NCI-H526 (cell line): ENCODE measurements around the gene PHLPP2.
"Not testable (repeated sequence)": the region's sequence is repeated elsewhere in the genome, so short reads cannot be mapped to it uniquely, and the experiment has no call there.

Experiments used
- DNase-seq, 2 experiments: peaks; one replicate each; lab custom pipeline; 2025; lab: John Stamatoyannopoulos, UW

PHLPP2 gene

GRCh38 chr16:71722801-71723536, 1.5 kb downstream of the PHLPP2 start:
- DNase-seq: peak; percentile 59 to 81

GRCh38 chr16:71721066-71721740, 3.3 kb downstream of the PHLPP2 start:
- no peak for DNase-seq

GRCh38 chr16:71712501-71712900, 12.0 kb downstream of the PHLPP2 start:
- no peak for DNase-seq

GRCh38 chr16:71711789-71712188, 12.7 kb downstream of the PHLPP2 start:
- no peak for DNase-seq

GRCh38 chr16:71709229-71709781, 15.2 kb downstream of the PHLPP2 start:
- DNase-seq: no peak

- no peak for DNase-seq
Measured at GRCh38 chr16:71708696-71709095, 15.8 kb downstream of the PHLPP2 start.

GRCh38 chr16:71707199-71707598, 17.3 kb downstream of the PHLPP2 start:
- DNase-seq: no peak

GRCh38 chr16:71706046-71706445, 18.5 kb downstream of the PHLPP2 start:
- DNase-seq: peak in 1 of 2 experiments; percentile 13

GRCh38 chr16:71703333-71703732, 21.2 kb downstream of the PHLPP2 start:
- DNase-seq: no peak

GRCh38 chr16:71700831-71701230, 23.7 kb downstream of the PHLPP2 start:
- DNase-seq: no peak

GRCh38 chr16:71698491-71698890, 26.0 kb downstream of the PHLPP2 start:
- no peak for DNase-seq

GRCh38 chr16:71693164-71693563, 31.3 kb downstream of the PHLPP2 start:
- no peak for DNase-seq

- DNase-seq: no peak
Measured at GRCh38 chr16:71689901-71690300, 34.6 kb downstream of the PHLPP2 start.

- no peak for DNase-seq
Measured at GRCh38 chr16:71687861-71688260, 36.6 kb downstream of the PHLPP2 start.

GRCh38 chr16:71684280-71684679, 40.2 kb downstream of the PHLPP2 start:
- DNase-seq: not testable (repeated sequence)

GRCh38 chr16:71681360-71681759, 43.1 kb downstream of the PHLPP2 start:
- DNase-seq: no peak

- DNase-seq: no peak
Measured at GRCh38 chr16:71676236-71676635, 48.3 kb downstream of the PHLPP2 start.

GRCh38 chr16:71675380-71675779, 49.1 kb downstream of the PHLPP2 start:
- no peak for DNase-seq

- DNase-seq: no peak
Measured at GRCh38 chr16:71674229-71674628, 50.3 kb downstream of the PHLPP2 start.

GRCh38 chr16:71673582-71673973, 50.9 kb downstream of the PHLPP2 start:
- DNase-seq: no peak

- peak in 1 of 2 experiments; percentile 27 for DNase-seq
Measured at GRCh38 chr16:71672803-71673581, 51.5 kb downstream of the PHLPP2 start.

GRCh38 chr16:71672125-71672524, 52.4 kb downstream of the PHLPP2 start:
- DNase-seq: no peak
